Activated CD8-positive, alpha-beta memory T cell treated with anti-CD3 and anti-CD28 coated beads for 48 hours (primary cell): ENCODE measurements around the gene CSNK1G1.
"Not testable (repeated sequence)": the region's sequence is repeated elsewhere in the genome, so short reads cannot be mapped to it uniquely, and the experiment has no call there.

Experiments
- DNase-seq, 3 experiments: peaks; one replicate each; pipeline ENCODE4 v3.0.0-alpha.2; 2020; ENCODE audit warnings: low read depth in 2 of 3, low spot score in 2 of 3

Gene CSNK1G1

GRCh38 chr15:64246364-64247189 lies 109.4 kb downstream of the CSNK1G1 start:
- peak in 2 of 3 experiments; percentile 8 to 21 for DNase-seq

- no peak for DNase-seq
These were observed 110.6 kb downstream of the CSNK1G1 start for GRCh38 chr15:64245405-64245804.

GRCh38 chr15:64237677-64238076 lies 118.3 kb downstream of the CSNK1G1 start:
- DNase-seq = no peak

- no peak for DNase-seq
These were observed 119.6 kb downstream of the CSNK1G1 start for GRCh38 chr15:64236156-64236894.

- DNase-seq = no peak
These were observed 120.4 kb downstream of the CSNK1G1 start for GRCh38 chr15:64235552-64235951.

- DNase-seq = no peak
These were observed 122.7 kb downstream of the CSNK1G1 start for GRCh38 chr15:64233299-64233698.

GRCh38 chr15:64232400-64232799 lies 123.6 kb downstream of the CSNK1G1 start:
- DNase-seq = no peak

- no peak for DNase-seq
These were observed 126.7 kb downstream of the CSNK1G1 start for GRCh38 chr15:64229129-64229724.

GRCh38 chr15:64225804-64226203 lies 130.2 kb downstream of the CSNK1G1 start:
- no peak for DNase-seq

GRCh38 chr15:64224511-64224910 lies 131.5 kb downstream of the CSNK1G1 start:
- DNase-seq = no peak

GRCh38 chr15:64223882-64224281 lies 132.1 kb downstream of the CSNK1G1 start:
- DNase-seq = no peak

GRCh38 chr15:64222573-64223366 lies 133.2 kb downstream of the CSNK1G1 start:
- no peak for DNase-seq

- not testable (repeated sequence) for DNase-seq
These were observed 134.1 kb downstream of the CSNK1G1 start for GRCh38 chr15:64221911-64222310.

GRCh38 chr15:64217429-64217750 lies 138.6 kb downstream of the CSNK1G1 start:
- not testable (repeated sequence) for DNase-seq

- DNase-seq = no peak
These were observed 139.1 kb downstream of the CSNK1G1 start for GRCh38 chr15:64216730-64217428.

GRCh38 chr15:64216196-64216595 lies 139.8 kb downstream of the CSNK1G1 start:
- no peak for DNase-seq

- DNase-seq = no peak
These were observed 142.3 kb downstream of the CSNK1G1 start for GRCh38 chr15:64213646-64214045.

GRCh38 chr15:64211696-64212095 lies 144.3 kb downstream of the CSNK1G1 start:
- DNase-seq = no peak

- no peak for DNase-seq
These were observed 145.6 kb downstream of the CSNK1G1 start for GRCh38 chr15:64210371-64210770.

- no peak for DNase-seq
These were observed 146.2 kb downstream of the CSNK1G1 start for GRCh38 chr15:64209680-64210334.
